ENCODE data around the gene ARF5.

DNA sequence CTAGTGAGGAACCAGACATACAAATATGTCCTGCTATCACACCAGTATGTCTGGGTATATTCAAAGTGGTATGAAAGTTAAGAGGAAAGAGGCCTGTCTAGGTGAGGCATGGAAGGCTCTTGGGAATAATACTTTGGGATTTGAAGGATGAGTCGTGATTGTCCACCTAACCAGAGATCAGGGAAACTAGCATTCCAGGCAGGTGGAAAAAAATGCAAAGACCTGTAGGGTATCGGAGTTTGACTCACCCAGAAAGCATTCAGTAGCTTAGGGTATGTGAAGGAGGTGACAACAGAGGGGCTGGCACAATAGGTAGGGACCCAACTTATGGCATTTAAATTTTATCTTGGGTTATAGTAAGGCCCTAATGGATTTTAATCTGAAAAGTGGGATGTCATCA lies 1.9 kb upstream of the ARF5 start:
- TF ChIP-seq EZH2 (IDR thresholded peaks at IDR 0.05) (no peak), POLR2AphosphoS5 (IDR thresholded peaks at IDR 0.05; ENCODE audit: borderline replicate concordance, low read depth, low read length) (no peak)
